GM10248 (cell line): ENCODE measurements around the gene SEC61B.
"Not testable (repeated sequence)": the region's sequence is repeated elsewhere in the genome, so short reads cannot be mapped to it uniquely, and the experiment has no call there.

Experiments used
- CTCF ChIA-PET: fragments of 300-600 bp; sonication (Branson Sonifier 250); formaldehyde crosslinking; extraction: SDS; loops from one replicate; lab custom pipeline; 2021; ENCODE audit warnings: antibody characterized with exemption; lab: Yijun Ruan, JAX
- POLR2A ChIA-PET: fragments of 350-650 bp; sonication (Branson Sonifier 250); formaldehyde crosslinking; extraction: SDS; loops from one replicate; lab custom pipeline; 2020; ENCODE audit warnings: antibody characterized with exemption; lab: Yijun Ruan, JAX
- DNase-seq: peaks from one replicate; pipeline ENCODE4 v3.0.0; 2012; ENCODE audit errors: extremely low spot score
- TF ChIP-seq, protein P1 (sequence below): IDR thresholded peaks from 2 replicates; pipeline ENCODE4 v1.5.1; 2012; ENCODE audit warnings: mild to moderate bottlenecking, low read depth; ENCODE audit errors: extremely low read depth, missing control alignments, control extremely low read depth

SEC61B gene

DNA sequence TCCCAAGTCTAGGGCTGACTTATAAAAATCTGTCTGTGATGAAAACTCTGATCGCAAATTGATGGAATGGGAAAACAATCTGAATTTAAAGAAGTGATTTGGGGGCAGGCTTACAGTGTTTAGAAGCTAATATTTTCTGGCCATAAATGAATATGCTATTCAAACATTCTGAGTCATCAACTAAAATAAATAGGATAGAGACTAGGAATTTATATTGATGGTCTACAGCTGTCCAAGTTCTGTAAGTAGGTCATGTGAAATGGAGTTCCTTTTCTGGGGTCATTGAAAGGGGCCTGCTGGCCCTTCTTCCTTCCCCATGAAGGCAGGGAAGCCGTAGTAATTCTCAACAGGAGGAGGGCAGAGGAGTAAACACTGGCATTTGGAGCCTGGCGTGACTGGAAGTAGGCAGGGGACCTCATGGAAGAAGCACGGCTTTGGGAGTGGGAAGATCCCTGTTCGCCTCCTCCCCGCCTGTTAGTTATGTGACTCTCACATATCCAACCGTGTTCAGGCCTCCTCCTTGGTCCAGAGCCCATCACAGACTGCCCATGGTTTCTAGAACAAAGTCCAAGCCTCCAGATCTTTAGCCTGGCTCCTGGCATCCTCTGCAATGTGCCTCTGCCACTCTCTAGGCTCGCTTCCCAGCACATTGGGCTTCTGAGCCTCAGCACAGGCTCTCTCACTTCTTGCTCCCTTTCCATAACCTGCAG is 32.0 kb upstream of the SEC61B start:
- CTCF ChIA-PET = interaction anchor here (0.9 to 9.4 kb wide), 7 partner anchors 16 to 1132 kb away, joined by 3 to 86 read pairs (median 3); partner anchors contain the start of genes ALG2 and SEC61B
- TF ChIP-seq, protein P1, sequence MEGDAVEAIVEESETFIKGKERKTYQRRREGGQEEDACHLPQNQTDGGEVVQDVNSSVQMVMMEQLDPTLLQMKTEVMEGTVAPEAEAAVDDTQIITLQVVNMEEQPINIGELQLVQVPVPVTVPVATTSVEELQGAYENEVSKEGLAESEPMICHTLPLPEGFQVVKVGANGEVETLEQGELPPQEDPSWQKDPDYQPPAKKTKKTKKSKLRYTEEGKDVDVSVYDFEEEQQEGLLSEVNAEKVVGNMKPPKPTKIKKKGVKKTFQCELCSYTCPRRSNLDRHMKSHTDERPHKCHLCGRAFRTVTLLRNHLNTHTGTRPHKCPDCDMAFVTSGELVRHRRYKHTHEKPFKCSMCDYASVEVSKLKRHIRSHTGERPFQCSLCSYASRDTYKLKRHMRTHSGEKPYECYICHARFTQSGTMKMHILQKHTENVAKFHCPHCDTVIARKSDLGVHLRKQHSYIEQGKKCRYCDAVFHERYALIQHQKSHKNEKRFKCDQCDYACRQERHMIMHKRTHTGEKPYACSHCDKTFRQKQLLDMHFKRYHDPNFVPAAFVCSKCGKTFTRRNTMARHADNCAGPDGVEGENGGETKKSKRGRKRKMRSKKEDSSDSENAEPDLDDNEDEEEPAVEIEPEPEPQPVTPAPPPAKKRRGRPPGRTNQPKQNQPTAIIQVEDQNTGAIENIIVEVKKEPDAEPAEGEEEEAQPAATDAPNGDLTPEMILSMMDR = no peak
- no peak for DNase-seq
- POLR2A ChIA-PET = no interaction called here

DNA sequence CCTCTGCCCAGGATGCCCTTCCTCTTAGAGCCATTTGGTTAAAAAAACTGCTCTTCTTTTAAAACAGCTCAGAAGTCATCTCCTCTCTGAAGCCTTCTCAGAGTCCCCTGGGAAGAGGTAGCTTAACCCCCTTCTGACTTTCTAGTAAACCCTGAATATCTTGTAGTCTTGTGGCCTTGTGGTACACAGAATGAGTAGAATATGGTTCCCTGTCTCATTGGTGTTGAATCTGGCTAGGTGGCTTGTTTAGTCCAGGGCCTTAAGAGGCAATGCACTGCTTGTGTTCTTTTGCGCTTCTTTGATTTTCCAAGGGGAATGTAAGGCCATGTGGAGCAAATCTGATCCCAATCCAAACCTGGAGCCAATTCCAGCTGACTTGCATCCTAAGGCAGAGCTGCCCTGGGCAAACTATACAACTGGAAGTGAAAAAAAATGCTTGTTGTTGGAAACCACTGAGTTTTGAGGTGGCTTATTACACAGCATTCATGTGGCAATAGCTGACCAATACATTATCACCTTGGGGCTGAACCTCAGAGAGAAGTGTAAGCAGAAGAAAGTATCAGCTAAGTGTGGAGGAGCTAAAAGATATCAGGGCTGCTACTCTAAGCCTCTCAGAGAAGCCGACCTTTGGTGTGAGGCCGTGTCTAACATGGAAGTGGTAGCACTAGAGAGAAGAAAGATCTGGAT is 31.3 kb upstream of the SEC61B start:
- POLR2A ChIA-PET = no interaction called here
- CTCF ChIA-PET = interaction anchor here (0.9 to 9.4 kb wide), 8 partner anchors 17 to 1131 kb away, joined by 3 to 86 read pairs (median 3); partner anchors contain the start of genes ALG2 and SEC61B
- TF ChIP-seq, protein P1 = no peak
- no peak for DNase-seq

DNA sequence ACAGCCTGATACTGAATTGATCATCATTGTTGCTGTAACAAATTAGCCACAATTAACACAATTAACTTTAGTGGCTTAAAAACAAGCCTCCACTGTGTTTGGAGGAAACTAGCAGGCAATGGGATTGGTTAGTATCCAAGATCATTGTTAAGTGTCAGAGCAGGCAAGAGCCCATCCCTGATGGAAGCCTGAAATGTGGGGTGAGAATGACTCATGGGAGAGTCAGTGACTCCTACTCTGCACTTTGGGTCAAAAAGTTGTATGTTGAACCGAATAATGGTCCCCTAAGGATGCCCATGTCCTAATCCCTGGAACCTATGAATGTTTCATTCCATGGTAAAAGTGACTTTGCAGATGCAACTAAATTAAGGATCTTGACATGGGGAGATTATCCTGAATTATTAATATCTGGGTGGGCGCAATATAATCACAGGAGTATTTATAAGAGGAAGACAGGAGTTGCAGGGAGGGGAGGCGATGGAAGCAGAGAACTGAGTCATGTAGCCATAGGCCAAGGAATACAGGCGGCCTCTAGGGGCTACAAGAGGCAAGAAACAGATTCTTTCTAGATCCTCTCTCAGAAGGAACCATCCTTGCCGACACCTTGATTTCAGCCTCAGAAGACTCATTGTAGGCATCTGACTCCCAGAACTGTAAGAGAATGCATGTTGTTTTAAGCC is 29.2 kb upstream of the SEC61B start:
- DNase-seq = no peak

DNA sequence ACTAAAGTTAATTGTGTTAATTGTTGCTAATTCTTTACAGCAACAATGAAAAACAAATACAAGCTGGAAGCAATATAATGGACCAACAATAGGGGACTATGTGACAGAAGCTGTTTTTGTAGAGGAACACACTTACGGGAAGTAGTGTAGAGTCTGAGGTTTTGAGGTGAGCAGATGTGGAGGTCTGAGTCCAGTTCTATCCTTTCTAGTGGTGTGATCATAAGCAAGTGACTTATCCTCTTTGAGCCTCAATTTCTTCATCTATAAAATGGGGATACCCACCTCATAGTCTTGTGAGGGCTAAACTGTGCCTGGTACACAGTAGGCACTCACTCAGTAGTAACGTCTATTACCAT is 28.6 kb upstream of the SEC61B start:
- CTCF ChIA-PET = interaction anchor here (1.2 to 10.1 kb wide), 3 partner anchors 8 to 817 kb away, joined by 3 to 133 read pairs (median 4); no protein-coding TSS in a partner anchor
- TF ChIP-seq, protein P1 = no peak
- POLR2A ChIA-PET = no interaction called here
- no peak for DNase-seq

More for the DNA sequence above, 29.2 kb upstream of the SEC61B start:
- ChIA-PET CTCF (interaction anchor here (1.2 to 10.1 kb wide), 2 partner anchors 8 to 818 kb away, joined by 3 to 133 read pairs; no protein-coding TSS in a partner anchor), POLR2A (no interaction called here)
- TF ChIP-seq, protein P1 = no peak

DNA sequence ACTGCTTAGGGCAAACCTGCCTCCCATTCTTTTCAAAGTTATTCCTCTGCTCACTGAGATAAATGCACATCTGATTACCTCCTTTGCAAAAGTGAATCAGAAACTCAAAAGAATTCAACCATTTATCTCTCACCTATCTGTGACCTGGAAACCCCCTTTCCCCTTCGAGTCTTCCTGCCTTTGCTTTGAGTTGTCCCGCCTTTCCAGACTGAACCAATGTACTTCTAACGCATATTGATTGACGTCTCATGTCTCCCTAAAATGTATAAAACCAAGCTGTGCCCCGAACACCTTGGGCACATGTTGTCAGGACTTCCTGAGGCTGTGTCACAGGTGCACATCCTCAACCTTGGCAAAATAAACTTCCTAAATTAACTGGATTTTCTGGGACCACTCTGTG is 25.6 kb upstream of the SEC61B start:
- DNase-seq, POLR2A ChIA-PET: not testable (repeated sequence)
- CTCF ChIA-PET = interaction anchor here (0.9 to 10.1 kb wide), 7 partner anchors 10 to 125 kb away, joined by 3 to 133 read pairs (median 5); no protein-coding TSS in a partner anchor

DNA sequence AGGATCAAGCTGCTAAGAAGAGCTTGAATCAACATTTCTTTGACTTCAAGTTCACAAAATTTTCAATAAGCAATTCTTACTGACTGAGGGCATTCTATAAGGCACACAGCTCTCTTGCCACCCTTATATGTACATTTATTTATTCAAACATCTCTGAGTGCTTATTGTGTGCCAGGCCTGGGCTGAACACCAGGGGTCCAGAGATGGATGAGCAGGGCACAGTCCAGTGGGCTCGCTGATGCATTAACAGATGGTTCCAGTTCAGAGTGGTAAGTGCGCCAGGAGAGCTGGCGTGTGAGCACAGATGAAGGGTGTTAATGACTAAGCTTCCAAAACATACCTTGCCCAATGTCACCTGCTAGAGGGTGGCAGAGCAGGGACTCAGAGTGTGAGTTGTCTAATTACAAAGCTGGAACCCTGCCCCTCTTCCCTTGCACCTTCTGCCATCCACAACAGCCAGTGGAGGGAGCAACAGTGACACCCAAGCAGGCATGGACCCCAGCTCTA is 24.9 kb upstream of the SEC61B start:
- POLR2A ChIA-PET = no interaction called here
- CTCF ChIA-PET = interaction anchor here (0.9 to 10.1 kb wide), 9 partner anchors 10 to 125 kb away, joined by 3 to 133 read pairs (median 5); no protein-coding TSS in a partner anchor
- DNase-seq = no peak
- TF ChIP-seq, protein P1 = no peak
